ENCODE results near the gene MYOM3.

MYOM3 gene

GRCh38 chr1:24111996-24112779 is at the start of gene MYOM3:
Gene MYOM3, minus strand, starts transcription at chr1:24112135. Its CDS starts 3,499 bp downstream, at chr1:24108636.
- TF ChIP-seq EZH2phosphoT487 (IDR thresholded peaks at IDR 0.05; ENCODE audit: borderline replicate concordance, low read length) (no peak), CTCF (IDR thresholded peaks at IDR 0.05; ENCODE audit: low read depth, low read length, poor library complexity, severe bottlenecking) (peak; percentile 43)
- Histone ChIP-seq H3K79me2 (ENCODE audit: control insufficient read depth, low read length) (no peaks in the 10 kb centered on the region), H3K36me3 (ENCODE audit: control insufficient read depth, low read length) (no peaks in the 10 kb centered on the region), H3K27me3 (ENCODE audit: control insufficient read depth, low read length) (peaks cover 31% of the 10 kb centered on the region), H3K9me2 (replicated peaks; ENCODE audit: control insufficient read depth, low read length) (no peaks in the 10 kb centered on the region), H3K4me3 (ENCODE audit: low read length) (no peak within 1 kb of the TSS), H4K20me1 (ENCODE audit: control insufficient read depth, insufficient read depth, low read depth, low read length) (no peaks in the 10 kb centered on the region), H3K4me2 (ENCODE audit: low read length) (no peak within 1 kb of the TSS), H3K9me3 (ENCODE audit: control insufficient read depth, insufficient read depth, low read length) (no peaks in the 10 kb centered on the region), H3K4me1 (ENCODE audit: control insufficient read depth, low read length) (no peaks in the 10 kb centered on the region), H3K27ac (ENCODE audit: low read depth, low read length) (no peak within 1 kb of the TSS), H3F3A (ENCODE audit: control insufficient read depth, insufficient read depth) (no peaks in the 10 kb centered on the region)

GRCh38 chr1:24161270-24161669 is 49.3 kb upstream of the MYOM3 start:
- peaks cover 4% of the 10 kb centered on the region; the same call in 1 of the 2 replicates for H3K79me2 ChIP-seq (ENCODE audit: control insufficient read depth, low read length)
- H3K9me2 ChIP-seq (replicated peaks; ENCODE audit: control insufficient read depth, low read length) = no peaks in the 10 kb centered on the region
- H3K4me3 ChIP-seq (ENCODE audit: low read length) = no peak overlapping the region
- no peak for TF ChIP-seq EZH2phosphoT487 (IDR thresholded peaks at IDR 0.05; ENCODE audit: borderline replicate concordance, low read length)
- no peak for TF ChIP-seq CTCF (IDR thresholded peaks at IDR 0.05; ENCODE audit: low read depth, low read length, poor library complexity, severe bottlenecking)
- peaks cover 7% of the 10 kb centered on the region for H3K4me1 ChIP-seq (ENCODE audit: control insufficient read depth, low read length)
- no peak overlapping the region for H3K27ac ChIP-seq (ENCODE audit: low read depth, low read length)
- peaks cover 20% of the 10 kb centered on the region for H3F3A ChIP-seq (ENCODE audit: control insufficient read depth, insufficient read depth)
- no peaks in the 10 kb centered on the region for H3K9me3 ChIP-seq (ENCODE audit: control insufficient read depth, insufficient read depth, low read length)
- no peaks in the 10 kb centered on the region for H3K27me3 ChIP-seq (ENCODE audit: control insufficient read depth, low read length)
- H3K4me2 ChIP-seq (ENCODE audit: low read length) = no peak overlapping the region
- peaks cover 92% of the 10 kb centered on the region for H3K36me3 ChIP-seq (ENCODE audit: control insufficient read depth, low read length)
- no peaks in the 10 kb centered on the region for H4K20me1 ChIP-seq (ENCODE audit: control insufficient read depth, insufficient read depth, low read depth, low read length)

GRCh38 chr1:24159366-24159765 is 47.4 kb upstream of the MYOM3 start:
- peaks cover 26% of the 10 kb centered on the region for H3K4me1 ChIP-seq (ENCODE audit: control insufficient read depth, low read length)
- H3K4me2 ChIP-seq (ENCODE audit: low read length) = no peak overlapping the region
- H3K9me2 ChIP-seq (replicated peaks; ENCODE audit: control insufficient read depth, low read length) = no peaks in the 10 kb centered on the region
- H3K27ac ChIP-seq (ENCODE audit: low read depth, low read length) = no peak overlapping the region
- no peaks in the 10 kb centered on the region for H3K9me3 ChIP-seq (ENCODE audit: control insufficient read depth, insufficient read depth, low read length)
- H3K27me3 ChIP-seq (ENCODE audit: control insufficient read depth, low read length) = no peaks in the 10 kb centered on the region
- H3K36me3 ChIP-seq (ENCODE audit: control insufficient read depth, low read length) = peaks cover 91% of the 10 kb centered on the region
- H4K20me1 ChIP-seq (ENCODE audit: control insufficient read depth, insufficient read depth, low read depth, low read length) = no peaks in the 10 kb centered on the region
- H3F3A ChIP-seq (ENCODE audit: control insufficient read depth, insufficient read depth) = peaks cover 19% of the 10 kb centered on the region
- TF ChIP-seq CTCF (IDR thresholded peaks at IDR 0.05; ENCODE audit: low read depth, low read length, poor library complexity, severe bottlenecking) (no peak), EZH2phosphoT487 (IDR thresholded peaks at IDR 0.05; ENCODE audit: borderline replicate concordance, low read length) (no peak)
- H3K4me3 ChIP-seq (ENCODE audit: low read length) = no peak overlapping the region
- peaks cover 15% of the 10 kb centered on the region for H3K79me2 ChIP-seq (ENCODE audit: control insufficient read depth, low read length)

Measured in DOHH2 (cell line).